ENCODE measurements around the gene INO80C. TPM values are rescaled to one million over a fixed set of nuclear protein-coding genes. Genes with fewer than 3 reads are reported as not detected.

The INO80C gene
- total RNA-seq, 1 donor from 2014 or later = 24.6 TPM

- Mint-ChIP-seq H3K27me3 (ENCODE audit: low read depth, unreplicated experiment) (no peaks in the 10 kb centered on the region), H3K4me3 (ENCODE audit: unreplicated experiment) (no peak overlapping the region), H3K36me3 (ENCODE audit: low read depth, unreplicated experiment) (peaks cover 4% of the 10 kb centered on the region), H3K27ac (ENCODE audit: unreplicated experiment) (no peak overlapping the region), H3K4me1 (ENCODE audit: low read depth, unreplicated experiment) (peaks cover 32% of the 10 kb centered on the region), H3K9me3 (ENCODE audit: unreplicated experiment) (no peaks in the 10 kb centered on the region)
- no peak overlapping the region for H2AFZ ChIP-seq (ENCODE audit: low read depth, low read length)
- H3K4me2 ChIP-seq (ENCODE audit: low read length) = no peak overlapping the region
- H3K4me1 ChIP-seq (ENCODE audit: insufficient read depth, low read length) = peaks cover 34% of the 10 kb centered on the region
- TF ChIP-seq CTCF (IDR thresholded peaks at IDR 0.05; ENCODE audit: insufficient read depth, low read depth, low read length) (no peak), EZH2 (IDR thresholded peaks at IDR 0.05; ENCODE audit: insufficient read depth, low read length) (no peak)
- no peaks in the 10 kb centered on the region for H3K9me3 ChIP-seq (ENCODE audit: insufficient read depth, low read depth, low read length)
- H4K20me1 ChIP-seq (ENCODE audit: insufficient read depth, low read length) = no peaks in the 10 kb centered on the region
- DNase-seq (ENCODE audit: low read depth) (no peak), FAIRE-seq (no peak)
- no peak overlapping the region for H3K27ac ChIP-seq (ENCODE audit: low read depth, low read length)
- peaks cover 66% of the 10 kb centered on the region for H3K79me2 ChIP-seq (ENCODE audit: insufficient read depth, low read length)
- H3K36me3 ChIP-seq (ENCODE audit: insufficient read depth, low read length) = no peaks in the 10 kb centered on the region
- no peak overlapping the region for H3K4me3 ChIP-seq (ENCODE audit: insufficient read depth, low read depth, low read length)
- H3K27me3 ChIP-seq (ENCODE audit: insufficient read depth, low read length) = no peaks in the 10 kb centered on the region
- H3K9ac ChIP-seq (ENCODE audit: low read length) = no peak overlapping the region
Observed at GRCh38 chr18:35494251-35495220, 3.2 kb downstream of the INO80C start.

DNA sequence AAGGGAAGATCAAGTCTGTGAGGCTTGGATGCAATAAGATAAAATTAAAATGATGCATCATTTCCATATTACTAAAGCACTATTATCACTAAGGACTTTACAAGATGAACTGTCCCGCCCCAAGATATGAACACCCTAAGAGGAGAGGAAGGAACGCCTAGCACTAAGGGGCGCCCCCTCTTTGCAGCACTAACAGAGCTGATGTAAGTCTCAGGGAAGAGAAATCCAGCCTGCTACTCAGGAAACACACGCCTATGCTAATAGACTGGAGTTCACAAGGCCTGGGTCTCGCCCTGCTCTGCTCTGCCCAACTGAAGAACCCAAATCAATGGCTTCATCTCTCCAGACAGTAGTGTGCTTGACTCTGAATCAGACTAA, 6.1 kb downstream of the INO80C start:
- H3K36me3 Mint-ChIP-seq (ENCODE audit: low read depth, unreplicated experiment) = peaks cover 13% of the 10 kb centered on the region
- H3K27ac Mint-ChIP-seq (ENCODE audit: unreplicated experiment) = peak overlapping the region; percentile 84
- H3K9ac ChIP-seq (ENCODE audit: low read length) = peak overlapping the region; percentile 17
- H3K36me3 ChIP-seq (ENCODE audit: insufficient read depth, low read length) = no peaks in the 10 kb centered on the region
- FAIRE-seq (no peak), DNase-seq (ENCODE audit: low read depth) (no peak)
- no peaks in the 10 kb centered on the region for H3K9me3 ChIP-seq (ENCODE audit: insufficient read depth, low read depth, low read length)
- no peak overlapping the region for H3K4me3 Mint-ChIP-seq (ENCODE audit: unreplicated experiment)
- peak overlapping the region; percentile 41 for H3K4me2 ChIP-seq (ENCODE audit: low read length)
- TF ChIP-seq EZH2 (IDR thresholded peaks at IDR 0.05; ENCODE audit: insufficient read depth, low read length) = no peak
- TF ChIP-seq CTCF (IDR thresholded peaks at IDR 0.05; ENCODE audit: insufficient read depth, low read depth, low read length) = no peak
- no peak overlapping the region for H2AFZ ChIP-seq (ENCODE audit: low read depth, low read length)
- H3K4me1 ChIP-seq (ENCODE audit: insufficient read depth, low read length) = peaks cover 25% of the 10 kb centered on the region
- H3K4me1 Mint-ChIP-seq (ENCODE audit: low read depth, unreplicated experiment) = peaks cover 28% of the 10 kb centered on the region
- no peaks in the 10 kb centered on the region for H3K9me3 Mint-ChIP-seq (ENCODE audit: unreplicated experiment)
- peak overlapping the region; percentile 32 for H3K27ac ChIP-seq (ENCODE audit: low read depth, low read length)
- H4K20me1 ChIP-seq (ENCODE audit: insufficient read depth, low read length) = no peaks in the 10 kb centered on the region
- H3K4me3 ChIP-seq (ENCODE audit: insufficient read depth, low read depth, low read length) = no peak overlapping the region
- peaks cover 68% of the 10 kb centered on the region for H3K79me2 ChIP-seq (ENCODE audit: insufficient read depth, low read length)
- H3K27me3 Mint-ChIP-seq (ENCODE audit: low read depth, unreplicated experiment) = no peaks in the 10 kb centered on the region
- no peaks in the 10 kb centered on the region for H3K27me3 ChIP-seq (ENCODE audit: insufficient read depth, low read length)

Measured in astrocyte (in vitro differentiated cells and primary cell).